GM19238 (cell line): ENCODE results near the gene PAIP2.
"Not testable (repeated sequence)": the region's sequence is repeated elsewhere in the genome, so short reads cannot be mapped to it uniquely, and the experiment has no call there.

Experiments
- DNase-seq: peaks from one replicate; pipeline ENCODE4 v3.0.0; 2011; ENCODE audit warnings: low spot score; ENCODE audit not compliant: insufficient read length

PAIP2 gene, protein sequence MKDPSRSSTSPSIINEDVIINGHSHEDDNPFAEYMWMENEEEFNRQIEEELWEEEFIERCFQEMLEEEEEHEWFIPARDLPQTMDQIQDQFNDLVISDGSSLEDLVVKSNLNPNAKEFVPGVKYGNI

DNA sequence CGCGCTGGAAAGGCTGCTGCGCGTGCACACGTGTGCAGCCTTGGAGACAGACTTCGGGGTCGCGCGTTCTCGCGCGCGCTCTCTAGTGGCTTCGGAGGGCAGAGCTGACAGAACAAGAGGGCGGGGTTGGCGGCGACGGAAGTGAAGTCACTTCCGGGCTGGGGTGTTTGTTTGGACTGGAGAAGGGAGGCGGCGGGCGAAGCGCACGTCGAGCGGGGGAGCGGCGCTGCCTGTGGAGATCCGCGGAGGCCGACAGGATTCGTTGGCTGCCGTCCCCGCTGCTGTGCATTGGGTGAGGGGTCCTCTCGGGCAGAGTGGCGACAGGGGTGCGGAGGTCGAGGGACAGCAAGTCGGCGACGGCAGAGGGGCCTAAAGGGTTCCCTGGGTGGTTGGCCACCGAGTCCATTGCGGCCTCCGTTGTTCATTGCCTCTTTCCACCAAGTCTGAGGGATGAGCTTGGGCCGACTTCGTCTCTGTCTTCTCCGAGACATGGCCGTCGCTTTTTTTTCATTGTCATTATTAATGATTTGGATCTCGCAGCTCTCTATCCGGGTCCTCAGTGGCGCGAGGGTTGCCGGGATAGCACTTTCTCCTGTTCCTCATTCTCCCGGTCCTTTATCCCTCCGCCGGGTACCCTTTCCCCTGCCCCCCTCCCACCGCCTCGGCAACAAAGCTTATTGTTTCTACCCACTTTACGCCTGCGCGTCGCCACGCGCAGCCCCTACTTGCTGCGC is at the start of gene PAIP2:
Gene PAIP2, plus strand, starts transcription at position 166 of the 734 bp plus-strand sequence. CDS start 21,931 bp downstream, outside the sequence.
- DNase-seq: peak; percentile 83

DNA sequence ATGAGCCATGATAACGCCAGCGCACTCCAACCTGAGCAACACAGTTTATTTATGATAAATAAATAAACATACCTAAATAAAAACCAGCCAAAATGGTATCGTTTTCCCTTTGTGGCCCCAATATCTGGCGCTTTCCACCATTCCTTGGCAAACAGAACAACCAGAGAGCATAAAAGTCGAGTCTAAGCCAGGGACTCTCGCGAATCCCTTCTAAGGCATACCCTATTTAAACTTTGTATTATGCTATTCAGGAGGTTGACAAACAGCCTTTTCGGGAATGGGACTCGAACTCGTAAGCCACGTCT is 48.5 kb upstream of the PAIP2 start:
- DNase-seq: no peak

DNA sequence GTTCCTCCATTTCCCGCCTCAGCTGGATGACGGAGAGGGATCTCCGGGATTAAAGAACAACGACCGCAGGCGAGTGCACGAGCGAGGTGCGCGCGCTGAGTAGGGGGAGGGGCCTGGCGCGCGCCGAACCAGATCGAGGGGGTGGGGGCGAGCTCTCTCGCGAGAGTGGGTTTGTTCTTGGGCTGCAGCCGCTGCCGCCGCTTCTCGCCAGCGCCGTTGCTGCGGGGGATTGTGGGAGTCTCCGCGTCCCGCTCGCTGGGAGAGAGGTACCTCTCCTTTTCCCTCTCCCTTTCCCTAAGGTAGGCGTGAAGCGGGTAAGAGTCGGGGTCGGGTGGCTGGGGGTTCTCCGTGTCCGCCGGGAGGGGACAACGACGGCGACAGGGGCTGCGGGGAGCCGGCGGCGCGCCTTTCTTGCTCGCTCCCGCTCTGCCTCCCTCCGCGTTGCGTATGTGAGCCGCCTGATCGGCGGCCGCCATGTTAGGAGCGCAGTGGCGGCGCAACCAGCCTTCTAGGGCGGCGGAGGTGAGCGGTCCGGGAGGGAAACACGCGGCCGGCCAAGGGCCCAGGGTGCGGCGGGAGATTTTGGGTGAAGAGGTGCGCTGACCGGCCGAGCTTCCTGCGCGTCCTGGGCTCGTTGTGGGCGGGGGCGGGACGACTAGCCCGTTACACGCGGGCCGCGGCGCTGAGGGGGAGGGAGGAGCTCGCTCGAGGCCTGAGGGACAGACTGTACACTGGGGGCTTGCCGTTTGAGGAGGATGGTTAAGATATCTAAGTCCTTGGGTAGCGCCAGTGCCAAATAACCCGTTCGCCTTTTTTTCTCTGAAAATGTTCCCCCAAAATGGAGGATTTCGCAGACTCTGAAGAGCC is 47.9 kb upstream of the PAIP2 start, which contains the start of gene MATR3:
Gene MATR3, plus strand, starts transcription at position 234 of the 867 bp plus-strand sequence. CDS start 13,676 bp downstream, outside the sequence.
- peak; percentile 84 for DNase-seq

DNA sequence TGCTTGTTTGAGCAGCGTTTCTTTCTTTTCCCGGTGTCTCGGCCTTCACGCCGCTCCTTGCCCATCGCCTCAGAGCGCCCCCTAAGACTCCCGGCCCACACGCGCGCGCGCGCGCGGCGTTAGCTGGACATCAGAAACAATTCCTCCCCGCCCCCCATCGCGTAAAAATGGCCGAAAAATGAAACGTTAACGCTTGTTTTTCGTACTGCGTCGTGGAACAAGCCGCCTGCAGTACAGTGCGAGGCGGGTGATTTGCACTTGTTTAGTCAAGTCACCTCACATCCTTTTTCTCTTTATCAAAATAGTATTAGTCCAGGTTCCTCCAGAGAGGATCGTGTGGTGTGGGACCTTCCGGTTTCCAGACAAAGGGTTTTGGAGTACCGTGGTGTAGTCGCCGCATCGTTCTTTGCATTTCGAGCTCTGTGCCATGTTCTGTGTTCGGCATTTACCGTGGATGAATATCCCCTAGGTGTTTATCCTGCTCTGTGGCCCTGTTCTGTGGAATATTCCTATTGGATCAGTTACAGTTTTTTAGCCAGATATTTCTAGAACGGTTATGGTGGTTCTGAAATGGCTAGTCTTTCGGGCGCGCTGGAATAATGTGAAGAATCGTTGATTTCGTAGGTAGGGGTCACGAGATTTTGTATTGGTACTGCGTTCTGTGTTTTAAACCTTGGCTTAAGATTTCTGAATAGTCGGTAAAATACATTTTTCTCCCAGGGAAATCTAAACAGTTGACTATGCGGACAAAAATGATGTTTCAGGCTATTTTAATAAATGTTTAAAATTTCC is 47.1 kb upstream of the PAIP2 start:
- DNase-seq: peak; percentile 12

DNA sequence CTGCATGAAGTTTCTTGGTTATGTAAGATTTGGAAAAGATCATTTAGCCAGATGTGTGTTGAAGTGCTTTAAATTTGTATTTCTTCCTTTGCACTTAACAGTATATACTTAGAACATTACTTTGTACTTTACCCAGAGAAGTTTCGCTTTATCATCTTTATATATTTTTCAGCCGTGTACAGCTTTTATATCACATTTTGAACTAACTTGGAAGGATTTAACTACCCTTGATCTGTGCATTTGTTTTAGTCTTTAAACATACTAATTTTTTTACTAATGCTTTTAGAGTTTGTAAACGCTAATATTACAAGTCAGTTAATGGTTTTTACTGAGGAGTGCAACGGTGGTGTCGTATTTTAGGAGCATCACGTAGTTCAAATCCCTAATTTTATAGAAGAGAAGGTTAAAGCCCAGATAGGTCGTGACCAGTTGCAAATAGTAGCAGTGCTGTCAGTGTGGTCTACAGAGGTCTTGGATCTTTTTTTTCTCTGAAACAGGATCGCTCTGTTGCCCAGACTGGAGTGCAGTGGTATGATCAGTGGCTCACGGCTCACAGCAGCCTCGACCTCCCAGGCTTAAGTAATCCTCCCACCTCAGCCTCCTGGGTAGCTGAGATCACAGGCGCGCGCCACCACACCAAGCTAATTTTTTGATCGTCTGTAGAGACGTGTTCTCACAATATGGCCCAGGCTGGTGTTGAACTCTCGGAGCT is 46.2 kb upstream of the PAIP2 start:
- no peak for DNase-seq

DNA sequence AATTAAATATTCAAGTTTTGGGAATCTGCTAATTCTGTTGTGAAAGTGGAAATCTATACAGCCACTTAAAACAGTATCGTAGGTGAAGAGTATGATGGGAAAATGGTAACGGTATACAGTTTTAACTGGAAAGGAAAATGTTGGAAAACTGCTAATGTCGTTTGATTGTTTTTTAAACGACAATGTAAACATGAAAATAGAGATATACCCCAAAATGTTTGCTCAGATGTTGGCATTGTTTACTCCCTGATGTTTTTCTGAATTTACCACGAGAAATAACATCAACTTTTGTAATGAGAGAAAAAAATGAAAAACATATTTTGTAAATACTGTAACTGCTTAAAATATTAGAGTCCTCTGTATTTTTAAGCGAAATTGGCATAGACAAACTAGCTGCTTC is 45.5 kb upstream of the PAIP2 start:
- DNase-seq: no peak

DNA sequence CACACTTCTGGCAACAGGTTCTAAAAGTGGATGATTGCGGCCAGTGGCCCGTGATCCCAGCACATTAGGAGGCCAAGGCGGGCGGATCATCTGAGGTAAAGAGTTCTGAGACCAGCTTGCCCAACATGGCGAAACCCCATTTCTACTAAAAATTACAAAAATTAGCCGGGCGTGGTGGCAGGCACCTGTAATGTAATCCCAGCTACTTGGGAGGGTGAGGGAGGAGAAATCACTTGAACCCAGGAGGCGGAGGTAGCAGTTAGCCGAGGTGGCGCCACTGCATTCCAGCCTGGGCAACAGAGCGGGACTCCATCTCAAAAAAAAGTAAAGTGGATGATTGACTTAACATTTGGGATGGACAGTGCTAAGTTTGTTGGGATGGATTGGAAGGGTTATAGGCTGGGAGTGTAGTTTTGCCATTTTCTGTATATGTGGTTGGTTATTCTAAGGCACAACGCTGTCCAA is 44.8 kb upstream of the PAIP2 start:
- DNase-seq: no peak

DNA sequence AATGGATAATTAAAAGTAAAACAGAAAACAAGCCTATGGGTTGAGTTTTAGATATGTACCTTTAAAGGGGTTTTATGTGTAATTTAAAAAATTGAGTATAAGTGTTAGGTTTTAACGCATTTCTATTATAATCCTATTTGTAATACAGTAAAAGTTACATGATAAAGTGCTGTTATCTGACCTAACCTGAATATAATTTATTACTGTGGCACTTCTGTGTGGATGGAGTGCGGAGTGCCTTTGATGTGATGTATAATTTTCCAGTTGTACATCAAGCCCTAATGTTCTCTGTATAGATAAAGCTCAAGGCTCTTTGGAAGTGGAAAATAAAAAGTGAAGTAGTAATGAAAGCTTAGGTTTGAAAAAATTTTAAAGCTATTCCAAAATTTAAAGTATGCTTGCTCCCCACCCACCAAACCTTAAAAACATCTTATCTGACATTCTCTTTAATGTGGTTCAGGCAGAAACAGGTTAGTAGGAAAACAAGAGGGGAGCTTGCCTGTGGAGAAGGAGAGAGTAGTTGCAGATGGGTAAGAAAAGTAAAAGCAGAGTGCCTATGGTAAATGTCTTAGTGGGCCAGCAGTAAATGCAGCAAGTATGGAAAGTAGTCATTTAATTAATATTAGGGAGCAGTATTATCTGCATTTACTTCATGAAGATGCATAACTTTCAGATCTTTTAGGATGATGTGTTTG is 44.1 kb upstream of the PAIP2 start:
- DNase-seq: no peak

DNA sequence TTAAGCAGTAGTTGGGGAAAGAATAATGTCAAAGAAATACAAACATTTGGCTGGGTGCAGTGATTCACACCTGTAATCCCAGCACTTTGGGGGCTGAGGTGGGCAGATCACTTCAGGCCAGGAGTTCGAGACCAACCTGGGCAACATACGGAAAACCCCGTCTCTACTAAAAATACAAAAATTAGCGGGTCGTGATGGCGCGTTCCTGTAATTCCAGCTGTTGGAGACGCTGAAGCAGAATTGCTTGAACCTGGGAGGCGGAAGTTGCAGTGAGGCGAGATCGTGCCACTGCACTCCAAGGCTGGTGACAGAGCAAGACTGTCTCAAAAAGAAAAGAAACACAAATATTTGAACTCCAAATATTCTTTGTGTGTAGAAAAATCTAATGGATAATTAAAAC is 43.4 kb upstream of the PAIP2 start:
- no peak for DNase-seq

DNA sequence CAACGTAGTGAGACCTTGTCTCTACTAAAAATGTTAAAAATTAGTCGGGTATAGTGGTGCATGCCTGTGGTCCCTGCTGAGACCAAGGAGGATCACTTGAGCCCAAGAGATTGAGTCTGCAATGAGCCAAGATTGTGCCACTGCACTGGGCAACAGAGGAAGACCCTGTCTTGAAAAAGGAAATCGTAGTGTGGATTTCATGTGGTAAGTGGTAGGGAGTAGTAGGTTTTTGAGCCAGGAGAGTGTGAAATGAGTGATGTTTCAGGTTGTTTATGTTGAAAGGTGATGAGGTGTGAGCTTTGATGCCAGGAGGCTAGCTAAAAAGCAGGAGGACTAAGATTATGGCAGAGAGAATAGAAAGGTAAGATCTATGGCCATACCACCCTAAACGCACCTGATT is 42.2 kb upstream of the PAIP2 start:
- DNase-seq: no peak

DNA sequence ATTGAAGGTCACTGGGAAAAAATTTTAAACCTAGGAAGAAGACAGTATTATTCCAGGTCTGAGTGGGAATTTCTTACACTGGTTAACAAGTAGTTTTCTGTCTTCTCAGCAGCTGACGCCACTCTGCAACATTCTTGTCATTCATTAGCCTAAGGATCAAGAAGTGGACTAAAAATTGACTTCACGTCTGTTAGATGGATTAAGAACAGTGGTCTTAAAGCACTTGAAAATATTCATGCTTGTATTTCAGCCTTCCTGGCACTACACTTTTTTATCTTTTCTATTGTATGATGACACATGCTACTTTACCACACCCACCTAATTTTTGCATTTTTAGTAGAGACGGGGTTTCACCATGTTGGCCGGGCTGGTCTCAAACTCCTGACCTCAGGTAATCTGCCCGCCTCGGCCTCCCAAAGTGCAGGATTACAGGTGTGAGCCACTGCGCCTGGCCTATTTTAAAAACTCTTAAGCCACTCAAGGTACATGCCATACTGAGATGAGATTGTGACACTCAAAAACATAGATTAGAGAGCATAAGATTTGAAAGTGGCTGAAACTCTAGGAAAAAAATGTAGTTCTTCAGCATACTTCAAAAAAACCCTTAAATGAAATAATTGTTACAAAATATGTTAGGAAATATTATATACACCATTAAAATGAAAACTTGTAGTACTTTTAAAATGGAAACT is 39.7 kb upstream of the PAIP2 start:
- DNase-seq: no peak

DNA sequence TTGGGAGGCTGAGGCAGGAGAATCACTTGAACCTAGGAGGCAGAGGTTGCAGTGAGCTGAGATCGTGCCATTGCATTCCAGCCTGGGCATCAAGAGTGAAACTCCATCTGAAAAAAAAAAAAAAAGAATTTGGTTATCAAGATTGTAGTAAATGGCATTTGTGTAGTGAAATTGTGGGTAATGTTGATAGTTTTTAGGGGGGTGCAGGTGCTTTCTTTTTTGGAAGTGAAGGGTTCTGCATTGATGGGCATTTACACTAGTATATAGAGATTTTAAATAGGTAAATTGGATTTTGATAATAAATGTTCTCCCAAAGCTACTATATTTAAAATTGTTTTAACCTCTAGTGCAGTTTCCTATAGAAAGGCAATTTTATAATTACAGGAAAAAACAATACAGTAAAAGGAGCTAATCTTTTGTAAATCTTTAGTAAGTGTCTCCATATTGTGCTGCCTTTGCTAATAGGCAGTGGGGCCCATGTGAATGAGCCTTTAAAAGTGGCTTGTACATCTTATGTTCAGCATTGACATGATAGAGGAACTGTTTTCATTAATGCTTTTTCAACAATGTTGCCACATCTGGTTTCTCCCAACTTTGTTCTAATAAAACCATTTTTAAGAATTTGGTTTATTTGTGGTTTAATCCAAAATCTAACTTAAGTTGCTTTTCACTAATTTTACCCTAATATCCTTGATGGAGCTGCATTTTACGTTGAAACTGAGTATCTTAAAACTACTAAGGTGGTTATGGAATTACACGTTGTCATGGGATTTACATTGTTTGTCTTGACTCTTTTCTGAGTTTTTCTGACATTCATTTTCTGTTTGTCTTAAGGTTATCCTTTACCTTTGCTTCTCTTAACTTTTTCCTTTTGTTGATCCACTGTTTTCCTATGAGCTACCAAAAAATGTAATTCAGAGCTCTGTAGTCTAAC is 37.0 kb upstream of the PAIP2 start:
- no peak for DNase-seq

DNA sequence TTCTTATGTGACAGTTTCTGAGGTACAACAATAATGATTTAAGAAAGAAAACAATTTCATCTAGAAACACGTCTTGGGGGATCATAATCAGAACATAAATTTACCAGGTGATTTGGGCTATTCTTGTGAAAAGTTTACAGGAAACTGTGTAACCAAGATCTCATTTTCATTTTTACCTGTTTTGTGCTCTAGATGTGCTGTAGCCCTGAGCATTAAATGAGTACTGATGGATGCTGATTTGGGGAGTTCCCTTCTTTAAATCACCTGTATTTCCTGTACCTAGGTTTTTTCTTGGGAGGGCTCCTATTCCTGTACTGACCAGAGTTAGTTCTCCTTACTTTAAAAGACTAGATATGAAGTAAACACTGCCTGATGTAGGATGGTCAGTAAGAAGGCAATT is 35.5 kb upstream of the PAIP2 start:
- DNase-seq: no peak

DNA sequence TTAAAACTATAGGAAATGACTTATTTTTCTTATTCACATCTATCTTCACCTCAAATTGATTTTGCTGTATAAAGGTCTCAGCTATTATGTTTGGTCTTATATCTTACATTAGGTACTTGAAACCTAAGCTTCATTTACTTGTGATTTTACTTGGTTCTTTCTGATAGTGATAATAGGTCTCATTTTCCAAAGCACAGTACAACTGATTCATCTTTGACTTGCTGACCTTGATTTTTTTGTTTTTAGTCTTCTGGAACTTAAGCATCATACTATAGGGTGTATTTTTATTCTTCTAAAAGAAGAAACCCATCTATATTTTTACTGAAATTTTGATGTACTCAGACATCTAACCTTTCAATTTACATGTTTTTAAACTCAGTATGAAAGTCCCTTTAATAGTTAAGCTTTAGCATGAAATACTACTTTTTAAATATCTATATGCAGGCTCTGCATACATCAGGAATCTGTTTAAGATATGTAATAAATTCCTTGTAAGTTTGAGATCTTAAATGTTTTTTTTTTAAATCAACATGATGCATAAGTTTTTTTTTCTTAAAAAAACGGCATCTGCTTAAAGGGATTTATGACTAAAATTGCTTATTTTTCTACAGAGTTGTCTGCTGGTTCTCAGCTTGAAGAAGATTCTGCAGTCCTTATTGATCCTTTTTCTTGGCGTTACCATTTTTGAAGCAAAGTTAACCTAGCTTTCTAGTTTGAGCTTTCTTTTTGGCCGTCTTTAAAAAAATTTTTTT is 34.9 kb upstream of the PAIP2 start:
- DNase-seq: no peak

DNA sequence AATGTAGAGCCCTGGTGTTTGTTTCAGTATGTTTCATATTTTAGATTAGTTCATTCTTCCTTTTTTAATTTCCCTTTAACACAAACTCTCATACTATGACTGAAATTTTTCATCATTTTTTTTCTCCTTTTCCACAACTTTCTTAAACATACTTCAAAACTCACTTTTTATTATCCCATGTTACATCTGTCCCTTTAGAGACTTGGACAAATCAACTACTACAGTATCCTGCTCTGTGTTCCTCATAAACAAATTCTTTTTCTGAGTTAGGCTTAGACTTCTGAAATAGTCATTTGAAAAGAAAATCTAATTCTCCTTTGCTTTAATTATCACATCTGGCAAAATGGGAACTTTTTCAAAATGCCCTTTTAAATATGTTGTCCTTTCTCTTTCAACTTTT is 32.9 kb upstream of the PAIP2 start:
- no peak for DNase-seq

DNA sequence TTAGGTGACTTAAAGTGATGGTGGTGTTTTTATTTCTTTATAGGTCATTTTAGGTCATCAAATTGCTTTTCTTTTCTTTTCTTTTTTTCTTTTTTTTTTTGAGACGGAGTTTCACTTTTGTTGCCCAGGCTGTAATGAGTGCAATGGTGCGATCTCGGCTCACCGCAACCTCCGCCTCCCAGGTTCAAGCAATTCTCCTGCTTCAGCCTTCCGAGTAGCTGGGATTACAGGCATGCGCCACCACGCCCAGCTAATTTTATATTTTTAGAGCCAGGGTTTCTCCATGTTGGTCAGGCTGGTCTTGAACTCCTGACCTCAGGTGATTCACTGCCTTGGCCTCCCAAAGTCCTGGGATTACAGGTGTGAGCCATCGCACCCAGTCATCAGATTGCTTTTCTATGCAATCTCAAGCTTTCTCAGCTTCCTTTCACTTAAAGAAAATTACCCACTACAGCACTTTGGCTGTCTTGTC is 30.9 kb upstream of the PAIP2 start:
- DNase-seq: not testable (repeated sequence)

DNA sequence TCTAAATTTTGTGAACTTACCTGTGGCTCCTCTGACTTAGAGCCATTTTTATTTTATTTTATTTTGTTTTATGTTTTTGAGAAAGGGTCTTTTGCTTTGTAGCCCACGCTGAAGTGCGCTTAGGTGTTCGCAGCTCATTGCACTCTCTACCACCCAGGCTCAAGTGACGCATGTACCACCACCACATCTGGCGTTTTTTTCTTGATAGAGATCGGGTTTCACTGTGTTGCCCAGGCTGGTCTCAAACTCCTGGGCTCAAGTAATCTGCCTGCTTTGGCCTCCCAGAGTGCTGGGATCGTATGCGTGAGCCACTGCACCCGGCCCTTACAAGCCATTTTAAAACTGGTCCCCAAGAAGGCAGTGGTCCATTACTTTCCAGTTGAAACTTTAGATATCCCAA is 29.6 kb upstream of the PAIP2 start:
- no peak for DNase-seq

DNA sequence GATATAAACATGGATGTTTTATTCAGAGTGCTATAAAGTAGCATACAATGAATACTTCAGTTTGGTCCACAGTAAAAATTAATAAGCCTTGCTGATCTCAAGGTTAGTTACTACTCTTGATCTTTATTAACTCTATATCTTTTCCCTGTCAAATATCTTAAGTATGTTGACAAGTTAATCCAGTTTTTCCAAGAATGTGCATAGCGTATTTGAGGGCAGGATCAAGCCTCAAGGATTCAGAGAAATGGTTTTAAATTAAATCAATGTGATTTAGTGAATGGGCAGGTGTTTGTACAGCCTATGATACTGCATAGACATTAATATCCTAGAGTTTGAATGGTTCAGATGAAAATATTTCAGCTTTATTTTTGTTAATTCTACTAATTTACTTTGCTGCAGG is 27.4 kb upstream of the PAIP2 start:
- DNase-seq: no peak
